GM18951 (cell line): ENCODE measurements around the gene FAM200A.
"Not testable (repeated sequence)": the region's sequence is repeated elsewhere in the genome, so short reads cannot be mapped to it uniquely, and the experiment has no call there.

Experiments
- POLR2A ChIP-seq: IDR thresholded peaks from 4 replicates; pipeline ENCODE4 v1.6.1; 2011; ENCODE audit warnings: mild to moderate bottlenecking; ENCODE audit not compliant: insufficient read length, insufficient read depth; ENCODE audit errors: extremely low read depth
- in situ Hi-C: fragments of 300-500 bp; cut with MboI; formaldehyde crosslinking; loops from one replicate; pipeline ENCODE4 v1.12.0; 2022; ENCODE audit warnings: low sequenced_read_pairs, mixed read lengths, inconsistent platforms; ENCODE audit not compliant: unreplicated experiment

FAM200A gene

GRCh38 chr7:99543916-99544315, 8.0 kb downstream of the FAM200A start:
- in situ Hi-C loops = no loop called here
- no peak for TF ChIP-seq POLR2A

- in situ Hi-C loops = no loop called here
- no peak for TF ChIP-seq POLR2A
These were observed 8.7 kb downstream of the FAM200A start for GRCh38 chr7:99543081-99543671.

DNA sequence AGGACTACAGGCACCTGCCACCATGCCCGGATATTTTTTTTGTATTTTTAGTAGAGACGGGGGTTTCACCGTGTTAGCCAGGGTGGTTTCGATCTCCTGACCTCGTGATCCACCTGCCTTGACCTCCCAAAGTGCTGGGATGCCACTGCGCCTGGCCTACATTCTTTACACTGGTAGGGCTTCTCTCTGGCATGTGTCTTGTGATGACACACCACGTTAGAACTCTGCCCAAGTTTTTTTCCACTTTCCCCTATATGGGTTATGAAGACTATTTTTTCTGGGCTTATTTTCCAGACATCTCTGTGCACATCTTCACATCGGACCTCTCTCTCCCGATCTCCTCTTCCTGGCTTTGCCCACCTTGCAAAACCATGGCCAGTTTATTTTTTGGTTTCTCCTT, 10.7 kb downstream of the FAM200A start:
- in situ Hi-C loops = no loop called here
- no peak for TF ChIP-seq POLR2A

GRCh38 chr7:99540542-99540941, 11.4 kb downstream of the FAM200A start:
- TF ChIP-seq POLR2A = no peak
- in situ Hi-C loops = no loop called here

- no peak for TF ChIP-seq POLR2A
- in situ Hi-C loops = no loop called here
These were observed 12.6 kb downstream of the FAM200A start for GRCh38 chr7:99539213-99539811.

DNA sequence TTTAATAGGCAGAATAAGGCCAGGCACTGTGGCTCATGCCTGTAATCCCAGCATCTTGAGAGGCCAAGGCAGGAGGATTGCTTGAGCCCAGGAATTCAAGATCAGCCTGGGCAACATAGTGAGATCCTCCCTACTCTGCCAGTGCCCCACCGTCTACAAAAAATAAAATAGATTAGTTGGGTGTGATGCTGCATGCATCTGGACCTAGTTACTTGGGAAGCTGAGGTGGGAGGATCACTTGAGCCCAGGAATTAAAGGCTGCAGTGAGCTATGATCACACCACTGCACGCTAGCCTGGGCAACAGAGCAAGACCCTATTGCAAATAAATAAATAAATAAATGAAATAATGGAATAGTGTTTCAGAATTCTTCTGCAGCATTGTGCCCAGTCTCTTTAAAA, 16.2 kb downstream of the FAM200A start:
- in situ Hi-C loops = no loop called here
- TF ChIP-seq POLR2A = no peak

GRCh38 chr7:99531354-99531765, 20.6 kb downstream of the FAM200A start:
- in situ Hi-C loops = no loop called here
- no peak for TF ChIP-seq POLR2A

DNA sequence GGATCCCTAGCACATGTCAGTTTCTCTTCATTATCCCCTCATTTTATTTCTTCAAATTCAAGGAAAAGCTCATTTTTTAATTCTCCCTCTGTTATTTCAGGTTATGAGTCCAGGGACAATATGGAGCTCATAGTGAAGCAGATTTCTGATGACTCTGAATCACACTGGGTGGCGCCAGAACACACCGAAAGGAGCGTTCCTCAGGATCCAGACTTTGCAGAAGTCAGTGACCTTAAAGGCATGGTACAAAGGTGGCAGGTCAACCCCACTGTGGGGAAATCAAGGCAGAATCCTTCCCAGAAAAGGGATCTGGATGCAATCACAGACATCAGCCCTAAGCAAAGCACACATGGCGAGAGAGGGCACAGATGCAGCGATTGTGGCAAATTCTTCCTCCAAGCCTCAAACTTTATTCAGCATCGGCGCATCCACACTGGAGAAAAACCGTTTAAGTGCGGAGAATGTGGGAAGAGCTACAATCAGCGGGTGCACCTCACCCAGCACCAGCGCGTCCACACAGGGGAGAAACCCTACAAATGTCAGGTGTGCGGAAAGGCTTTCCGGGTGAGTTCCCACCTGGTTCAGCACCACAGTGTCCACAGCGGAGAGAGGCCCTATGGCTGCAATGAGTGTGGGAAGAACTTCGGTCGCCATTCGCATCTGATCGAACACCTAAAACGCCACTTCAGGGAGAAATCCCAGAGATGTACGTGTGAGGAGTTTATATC, 26.0 kb downstream of the FAM200A start:
- in situ Hi-C loops = no loop called here
- no peak for TF ChIP-seq POLR2A

GRCh38 chr7:99521399-99521798, 30.5 kb downstream of the FAM200A start:
- TF ChIP-seq POLR2A = no peak
- in situ Hi-C loops = no loop called here

DNA sequence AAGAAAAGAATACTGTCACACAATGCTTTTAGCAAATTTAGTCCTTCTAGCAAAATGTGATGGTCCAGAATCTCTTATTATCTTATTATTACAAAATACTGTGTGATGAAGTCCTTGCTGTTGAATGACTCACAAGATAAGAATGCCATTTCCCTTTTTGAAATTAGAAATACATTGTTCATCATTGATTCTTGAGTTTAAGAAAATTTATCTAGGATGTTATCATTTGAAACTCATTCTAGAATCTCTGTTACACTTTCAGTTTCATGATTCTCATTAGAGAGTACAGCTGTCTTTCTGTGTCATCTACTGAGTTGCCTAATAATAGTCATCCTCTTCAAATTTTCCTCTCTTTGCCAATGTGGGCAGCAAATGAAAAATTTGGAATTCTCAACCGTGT, 37.9 kb downstream of the FAM200A start:
- in situ Hi-C loops = no loop called here
- TF ChIP-seq POLR2A = no peak

DNA sequence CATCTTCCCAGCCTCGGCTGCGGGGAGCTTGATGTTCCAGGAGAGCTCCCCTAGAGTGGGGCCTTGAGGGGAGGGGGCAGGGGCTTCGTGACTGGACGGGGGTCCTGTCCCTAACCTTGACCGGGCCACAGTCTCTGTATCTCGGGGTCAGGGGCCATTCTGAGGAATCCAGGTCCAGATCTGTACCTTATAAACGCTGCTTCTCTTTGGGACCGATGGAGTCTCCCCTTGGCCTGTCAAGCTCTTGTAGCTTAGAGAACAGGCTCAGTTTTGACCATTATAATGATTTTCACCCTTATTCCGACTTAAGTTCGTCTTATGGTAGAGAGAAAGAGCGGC, 46.6 kb downstream of the FAM200A start:
- in situ Hi-C loops = no loop called here
- TF ChIP-seq POLR2A = no peak

DNA sequence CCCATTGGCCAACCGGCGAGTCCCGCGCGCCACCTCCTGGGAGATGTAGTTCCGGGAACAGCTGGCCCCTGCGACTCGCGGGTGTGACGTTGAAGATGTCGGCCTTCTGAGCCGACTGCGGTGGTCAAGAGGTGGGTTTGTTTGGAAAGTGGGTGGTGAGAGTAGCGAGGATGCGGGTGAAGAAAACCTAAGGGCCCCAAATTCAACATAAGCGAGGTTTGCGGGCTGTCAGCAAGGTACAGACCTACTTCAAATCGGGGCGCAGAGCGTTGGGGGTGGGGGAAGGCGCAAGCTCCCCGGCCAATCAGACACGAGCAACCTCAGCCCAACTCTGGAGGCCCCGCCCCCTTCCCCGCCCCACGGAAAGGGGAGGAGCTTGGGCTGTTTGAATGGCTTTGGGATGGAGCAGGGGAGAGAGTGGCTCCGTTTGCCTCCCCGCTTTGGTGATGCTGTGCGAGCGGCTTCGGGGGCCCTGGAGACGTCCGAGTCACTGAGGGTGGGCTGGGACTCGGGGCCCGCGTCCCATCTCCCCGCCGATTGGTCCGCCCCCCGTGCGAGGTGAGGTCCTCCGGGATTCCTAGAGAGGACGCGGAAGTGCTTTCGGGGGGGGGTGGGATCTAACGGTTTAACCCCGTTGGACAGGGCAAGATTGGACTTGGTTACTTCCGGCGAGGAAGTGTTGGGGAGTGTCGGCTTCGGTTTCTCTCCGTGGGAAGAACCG, 47.2 kb downstream of the FAM200A start, which contains the start of gene ZKSCAN5:
Gene ZKSCAN5 (plus strand): TSS at position 60 of the 721 bp plus-strand sequence. CDS start 1,383 bp downstream, outside the sequence.
- peak; percentile 69 for TF ChIP-seq POLR2A
- in situ Hi-C loops = no loop called here

DNA sequence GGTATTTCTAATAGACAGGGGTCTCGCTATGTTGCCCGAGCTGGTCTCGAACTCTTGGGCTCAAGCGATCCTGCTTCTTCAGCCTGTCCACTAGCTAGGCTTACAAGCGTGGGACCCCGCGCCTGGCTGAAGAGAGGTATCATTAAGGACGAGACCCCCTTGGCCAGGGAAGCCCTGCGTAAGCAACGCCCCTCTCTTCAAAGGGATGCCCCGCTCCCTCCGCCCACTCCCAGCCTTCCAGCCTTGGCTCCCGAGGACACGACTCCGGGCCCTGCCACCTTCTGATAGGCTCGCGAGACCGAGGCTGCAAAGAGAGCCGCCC, 47.7 kb downstream of the FAM200A start:
- TF ChIP-seq POLR2A = peak; percentile 10
- in situ Hi-C loops = no loop called here

GRCh38 chr7:99501236-99501635, 50.7 kb downstream of the FAM200A start:
- in situ Hi-C loops = not testable (repeated sequence)
